SW 1271 (cell line): Measurements from ENCODE around the gene HADHA.

Source experiments
- DNase-seq, 2 experiments: peaks; one replicate each; lab custom pipeline; 2025; lab: John Stamatoyannopoulos, UW

HADHA gene

GRCh38 chr2:26191316-26192159 is 52.9 kb downstream of the HADHA start:
- DNase-seq = no peak

- no peak for DNase-seq
These were observed 54.1 kb downstream of the HADHA start for GRCh38 chr2:26190369-26190768.

GRCh38 chr2:26189751-26190150 is 54.7 kb downstream of the HADHA start:
- no peak for DNase-seq

- no peak for DNase-seq
These were observed 55.3 kb downstream of the HADHA start for GRCh38 chr2:26189123-26189522.

GRCh38 chr2:26187537-26188104 is 56.8 kb downstream of the HADHA start:
- DNase-seq = no peak

GRCh38 chr2:26187114-26187513 is 57.3 kb downstream of the HADHA start:
- DNase-seq = no peak

GRCh38 chr2:26185954-26186770 is 58.3 kb downstream of the HADHA start:
- no peak for DNase-seq

- DNase-seq = no peak
These were observed 59.0 kb downstream of the HADHA start for GRCh38 chr2:26185304-26185928.

GRCh38 chr2:26184555-26185303 is 59.7 kb downstream of the HADHA start:
- DNase-seq = peak in 1 of 2 experiments; percentile 56

GRCh38 chr2:26184121-26184520 is 60.3 kb downstream of the HADHA start:
- DNase-seq = no peak

GRCh38 chr2:26182887-26183630 is 61.4 kb downstream of the HADHA start:
- no peak for DNase-seq

- no peak for DNase-seq
These were observed 62.0 kb downstream of the HADHA start for GRCh38 chr2:26182441-26182840.

GRCh38 chr2:26179446-26179913 is 65.0 kb downstream of the HADHA start:
- DNase-seq = no peak

- DNase-seq = peak in 1 of 2 experiments; percentile 15
These were observed 65.5 kb downstream of the HADHA start for GRCh38 chr2:26178746-26179436.

GRCh38 chr2:26178246-26178645 is 66.2 kb downstream of the HADHA start:
- DNase-seq = no peak

- DNase-seq = no peak
These were observed 67.3 kb downstream of the HADHA start for GRCh38 chr2:26177122-26177521.

GRCh38 chr2:26176279-26176615 is 68.2 kb downstream of the HADHA start:
- DNase-seq = no peak

GRCh38 chr2:26175466-26176278 is 68.8 kb downstream of the HADHA start:
- no peak for DNase-seq
